ENCODE measurements around the gene TRAF7.
"Not testable (repeated sequence)": the region's sequence is repeated elsewhere in the genome, so short reads cannot be mapped to it uniquely, and the experiment has no call there.

The TRAF7 gene

DNA sequence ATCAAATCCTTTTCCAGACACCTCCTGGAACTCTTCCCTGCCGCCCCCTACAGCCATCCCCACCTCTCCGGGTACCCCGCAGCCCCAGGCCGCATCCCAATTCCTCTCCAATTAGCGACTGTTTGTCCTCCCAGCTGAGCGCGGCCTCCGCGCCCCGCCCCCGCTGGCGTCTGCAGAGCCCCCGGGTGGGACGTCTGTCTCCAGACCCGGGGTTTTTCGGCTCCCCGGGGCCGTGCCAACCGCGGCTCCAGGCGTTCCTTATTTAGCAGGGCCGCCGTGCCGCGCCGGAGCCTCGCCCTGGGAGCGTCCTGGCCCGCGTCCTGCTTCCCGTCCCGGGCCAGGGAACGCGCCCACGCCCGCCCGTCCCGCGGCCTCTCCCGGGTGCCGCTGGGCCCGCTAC is 20.5 kb upstream of the TRAF7 start:
- DNase-seq (ENCODE audit: extremely low read depth, insufficient read length); H3K36me3 ChIP-seq (ENCODE audit: control insufficient read depth, insufficient read depth, low read length); H3K27me3 ChIP-seq (replicated peaks; ENCODE audit: control insufficient read depth, insufficient read depth, low read length): not testable (repeated sequence)
- H3K4me3 ChIP-seq (replicated peaks; ENCODE audit: low read depth, low read length): peak overlapping the region; percentile 52

GRCh38 chr16:2135770-2136490 is 19.7 kb upstream of the TRAF7 start, which contains the start of gene PKD1:
PKD1 (minus strand) TSS chr16:2135898; CDS start chr16:2135689, 209 bp downstream.
- H3K4me3 ChIP-seq (replicated peaks; ENCODE audit: low read depth, low read length): peak within 1 kb of the TSS; percentile 61
- H3K27me3 ChIP-seq (replicated peaks; ENCODE audit: control insufficient read depth, insufficient read depth, low read length); H3K36me3 ChIP-seq (ENCODE audit: control insufficient read depth, insufficient read depth, low read length): not testable (repeated sequence)
- DNase-seq (ENCODE audit: extremely low read depth, insufficient read length): peak; percentile 92

DNA sequence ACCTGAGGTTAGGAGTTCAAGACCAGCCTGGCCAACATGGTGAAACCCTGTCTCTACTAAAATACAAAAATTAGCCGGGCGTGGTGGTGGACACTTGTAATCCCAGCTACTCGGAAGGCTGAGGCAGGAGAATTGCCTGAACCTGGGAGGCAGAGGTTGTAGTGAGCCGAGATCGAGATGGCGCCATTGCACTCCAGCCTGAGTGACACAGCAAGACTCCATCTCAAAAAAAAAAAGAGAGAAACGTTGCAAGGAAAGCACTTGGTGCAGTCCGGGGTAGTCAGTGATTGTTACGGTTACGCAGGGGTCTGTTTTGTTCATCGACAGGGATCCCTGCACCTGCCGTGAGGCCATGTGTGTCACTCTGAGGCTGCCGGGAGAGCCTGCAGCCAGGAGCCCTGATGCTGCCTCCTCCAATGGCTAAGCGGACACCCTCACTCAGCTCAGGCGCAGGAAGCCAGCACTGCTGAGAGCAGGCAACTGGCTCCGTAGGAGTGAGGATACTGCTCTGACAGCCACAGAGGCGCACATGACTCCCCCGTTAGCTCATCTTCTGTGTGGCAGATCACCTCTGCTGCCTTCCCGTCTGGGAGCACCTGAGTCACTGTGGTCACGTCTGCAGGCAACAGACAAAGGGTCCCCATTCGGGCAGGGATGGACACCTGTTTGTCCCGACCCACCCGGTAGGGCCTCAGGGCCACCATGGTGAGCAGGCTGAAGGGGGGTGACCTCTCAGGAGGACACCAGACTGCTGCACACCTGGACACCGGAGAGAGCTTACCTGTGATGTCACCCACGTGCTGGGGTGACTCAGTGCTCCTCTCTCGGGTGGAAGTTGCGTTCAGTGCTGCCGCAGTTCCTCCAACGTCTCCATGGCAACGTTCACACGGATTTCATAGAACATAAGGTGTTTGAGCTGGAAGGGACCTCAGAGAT is 12.4 kb upstream of the TRAF7 start:
- H3K4me3 ChIP-seq (replicated peaks; ENCODE audit: low read depth, low read length): no peak overlapping the region
- DNase-seq (ENCODE audit: extremely low read depth, insufficient read length): no peak
- no peaks in the 10 kb centered on the region for H3K36me3 ChIP-seq (ENCODE audit: control insufficient read depth, insufficient read depth, low read length)
- no peaks in the 10 kb centered on the region for H3K27me3 ChIP-seq (replicated peaks; ENCODE audit: control insufficient read depth, insufficient read depth, low read length)
- no peak for TF ChIP-seq CTCF (IDR thresholded peaks at IDR 0.05; ENCODE audit: insufficient read depth, low read length, poor library complexity, severe bottlenecking)

- H3K36me3 ChIP-seq (ENCODE audit: control insufficient read depth, insufficient read depth, low read length): no peaks in the 10 kb centered on the region
- DNase-seq (ENCODE audit: extremely low read depth, insufficient read length): no peak
- no peak overlapping the region for H3K4me3 ChIP-seq (replicated peaks; ENCODE audit: low read depth, low read length)
- H3K27me3 ChIP-seq (replicated peaks; ENCODE audit: control insufficient read depth, insufficient read depth, low read length): no peaks in the 10 kb centered on the region
- no peak for TF ChIP-seq CTCF (IDR thresholded peaks at IDR 0.05; ENCODE audit: insufficient read depth, low read length, poor library complexity, severe bottlenecking)
These were observed 11.6 kb upstream of the TRAF7 start for GRCh38 chr16:2143878-2144485.

- Histone ChIP-seq H3K27me3 (replicated peaks; ENCODE audit: control insufficient read depth, insufficient read depth, low read length) (no peaks in the 10 kb centered on the region), H3K4me3 (replicated peaks; ENCODE audit: low read depth, low read length) (no peak overlapping the region), H3K36me3 (ENCODE audit: control insufficient read depth, insufficient read depth, low read length) (no peaks in the 10 kb centered on the region)
- no peak for TF ChIP-seq CTCF (IDR thresholded peaks at IDR 0.05; ENCODE audit: insufficient read depth, low read length, poor library complexity, severe bottlenecking)
- DNase-seq (ENCODE audit: extremely low read depth, insufficient read length): no peak
These were observed 9.7 kb upstream of the TRAF7 start for GRCh38 chr16:2145843-2146242.

DNA sequence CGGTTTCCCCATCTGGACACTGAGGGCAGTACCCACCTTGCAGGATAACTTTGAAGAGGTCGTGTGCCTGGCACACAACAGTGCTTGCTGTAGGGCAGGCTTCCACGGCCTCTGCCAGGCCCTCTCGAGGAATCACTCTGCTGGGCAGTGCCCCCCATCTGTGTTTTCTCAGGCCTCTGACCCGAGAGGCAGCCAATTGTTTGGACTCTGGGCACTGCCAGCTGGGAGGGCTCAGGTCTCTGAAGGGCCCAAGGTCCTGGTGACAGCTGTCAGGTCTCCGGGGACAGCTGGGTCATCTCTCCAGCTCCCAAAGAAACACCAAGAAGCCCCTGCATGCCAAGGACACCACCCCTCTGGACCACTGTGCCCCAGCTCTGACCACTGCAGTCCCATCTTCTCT is 8.2 kb upstream of the TRAF7 start:
- TF ChIP-seq CTCF (IDR thresholded peaks at IDR 0.05; ENCODE audit: insufficient read depth, low read length, poor library complexity, severe bottlenecking): no peak
- H3K36me3 ChIP-seq (ENCODE audit: control insufficient read depth, insufficient read depth, low read length): peaks cover 7% of the 10 kb centered on the region
- H3K27me3 ChIP-seq (replicated peaks; ENCODE audit: control insufficient read depth, insufficient read depth, low read length): no peaks in the 10 kb centered on the region
- no peak for DNase-seq (ENCODE audit: extremely low read depth, insufficient read length)
- H3K4me3 ChIP-seq (replicated peaks; ENCODE audit: low read depth, low read length): no peak overlapping the region
